Measurements from ENCODE around the gene LINC01488. TPM values are rescaled to one million over a fixed set of nuclear protein-coding genes. Genes with fewer than 3 reads are reported as not detected.

LINC01488 gene
- total and polyA plus RNA-seq, 2 of the 13 experiments (the other 11 are each of a cell fraction or from before 2014, with no cell fraction given) = 0.26 to 0.58 TPM

DNA sequence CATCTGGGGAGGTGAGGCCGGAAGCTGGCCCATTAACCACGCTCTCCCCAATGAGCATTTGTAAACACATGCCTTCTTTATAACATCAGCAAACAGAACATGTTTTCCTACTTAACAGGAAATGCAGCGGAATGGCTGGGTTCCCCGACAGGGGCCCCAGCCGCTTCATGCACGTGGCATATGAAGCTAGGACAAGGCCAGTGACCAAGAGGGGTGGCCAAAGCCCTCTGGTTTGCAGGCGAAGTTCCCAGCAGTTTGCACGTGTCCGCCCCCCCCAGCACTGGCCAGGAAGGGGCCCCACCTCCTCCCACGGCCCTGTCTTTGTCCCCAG is 38.7 kb upstream of the LINC01488 start (continued):
- TF ChIP-seq MAZ (IDR thresholded peaks at IDR 0.05; ENCODE audit: borderline replicate concordance, low read depth, low read length) (no peak), MAZ (CRISPR knock-in tag; IDR thresholded peaks at IDR 0.05; ENCODE audit: low read depth) (peak; percentile 68), ZNF598 (CRISPR knock-in tag; IDR thresholded peaks at IDR 0.05; ENCODE audit: borderline replicate concordance) (no peak), TBX2 (CRISPR knock-in tag; IDR thresholded peaks at IDR 0.05; ENCODE audit: borderline replicate concordance) (peak; percentile 91; the same call in 1 of the 2 replicates), DR1 (CRISPR knock-in tag; IDR thresholded peaks at IDR 0.05) (no peak), ZNF558 (CRISPR knock-in tag; IDR thresholded peaks at IDR 0.05; ENCODE audit: borderline replicate concordance) (no peak), ZKSCAN8 (CRISPR knock-in tag; IDR thresholded peaks at IDR 0.05; ENCODE audit: borderline replicate concordance) (no peak), ZNF607 (CRISPR knock-in tag; IDR thresholded peaks at IDR 0.05; ENCODE audit: borderline replicate concordance) (peak; percentile 91), ZNF282 (IDR thresholded peaks at IDR 0.05; ENCODE audit: partially characterized antibody) (no peak), LCORL (IDR thresholded peaks at IDR 0.05) (no peak), LCORL (CRISPR knock-in tag; IDR thresholded peaks at IDR 0.05) (peak; percentile 80; the same call in 1 of the 2 replicates), ZNF670 (CRISPR knock-in tag; IDR thresholded peaks at IDR 0.05; ENCODE audit: borderline replicate concordance) (peak; percentile 84; the same call in 1 of the 2 replicates), BRD4 (CRISPR knock-in tag; IDR thresholded peaks at IDR 0.05) (no peak), ZNF256 (CRISPR knock-in tag; conservative IDR thresholded peaks at IDR 0.05) (no peak), ZNF333 (CRISPR knock-in tag; IDR thresholded peaks at IDR 0.05; ENCODE audit: borderline replicate concordance) (no peak), KDM4B (CRISPR knock-in tag; IDR thresholded peaks at IDR 0.05) (peak; percentile 90; the same call in 1 of the 2 replicates), NBN (conservative IDR thresholded peaks at IDR 0.05) (no peak), NFKB2 (CRISPR knock-in tag; IDR thresholded peaks at IDR 0.05; ENCODE audit: borderline replicate concordance) (peak; percentile 62; the same call in 1 of the 2 replicates), RFX5 (IDR thresholded peaks at IDR 0.05; ENCODE audit: low read depth, low read length) (no peak), ZNF609 (CRISPR knock-in tag; IDR thresholded peaks at IDR 0.05; ENCODE audit: borderline replicate concordance) (peak; percentile 85), FOXO4 (CRISPR knock-in tag; conservative IDR thresholded peaks at IDR 0.05) (no peak)
- TF ChIP-seq, protein P1, sequence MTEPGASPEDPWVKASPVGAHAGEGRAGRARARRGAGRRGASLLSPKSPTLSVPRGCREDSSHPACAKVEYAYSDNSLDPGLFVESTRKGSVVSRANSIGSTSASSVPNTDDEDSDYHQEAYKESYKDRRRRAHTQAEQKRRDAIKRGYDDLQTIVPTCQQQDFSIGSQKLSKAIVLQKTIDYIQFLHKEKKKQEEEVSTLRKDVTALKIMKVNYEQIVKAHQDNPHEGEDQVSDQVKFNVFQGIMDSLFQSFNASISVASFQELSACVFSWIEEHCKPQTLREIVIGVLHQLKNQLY (CRISPR knock-in tag; IDR thresholded peaks at IDR 0.05) = peak; percentile 84
